SK-N-SH (cell line): ENCODE measurements around the gene CYP11A1. TPM values are rescaled to one million over a fixed set of nuclear protein-coding genes. Genes with fewer than 3 reads are reported as not detected.

Experiments
- CTCF ChIA-PET: fragments of 300-600, 350-600 bp; formaldehyde crosslinking; extraction: SDS; loops from one replicate; lab custom pipeline; 2021; lab: Yijun Ruan, JAX
- POLR2A ChIA-PET: fragments of 350-600 bp; sonication (Branson Sonifier 250); formaldehyde crosslinking; extraction: SDS; loops from one replicate; lab custom pipeline; 2020; ENCODE audit warnings: antibody characterized with exemption, inconsistent platforms; lab: Yijun Ruan, JAX
- DNase-seq: peaks from one replicate; pipeline ENCODE4 v3.0.0; 2012
- H2AFZ ChIP-seq: fragments of 200-600 bp; sonication (generic); 2 replicates; pipeline ENCODE4 v1.8.1; 2016; ENCODE audit warnings: antibody characterized with exemption, mild to moderate bottlenecking, low read depth
- H3F3A ChIP-seq: fragments of 200-600 bp; sonication (generic); replicated peaks from 2 replicates; pipeline ENCODE3; 2016; ENCODE audit warnings: antibody characterized with exemption, mild to moderate bottlenecking; ENCODE audit not compliant: insufficient read depth
- H3K27ac ChIP-seq, 2 experiments: fragments of 200-500 bp in 1 of 2; fragments of 200-600 bp in 1 of 2; sonication (Bioruptor generic) in 1 of 2; sonication (generic), shearing (Covaris generic) in 1 of 2; 2 replicates each; pipeline versions ENCODE4 v1.5.1 to v1.6.1; 2014 to 2016; ENCODE audit warnings: low read depth in 2 of 2, inconsistent platforms in 1 of 2, low read length in 1 of 2, mild to moderate bottlenecking in 1 of 2, mixed read lengths in 1 of 2
- H3K27me3 ChIP-seq: fragments of 200-600 bp; sonication (generic), shearing (Covaris generic); 2 replicates; pipeline ENCODE4 v1.6.1; 2016; ENCODE audit warnings: mixed run types; ENCODE audit not compliant: insufficient read depth
- H3K36me3 ChIP-seq, 2 experiments: fragments of 200-500 bp in 1 of 2; fragments of 200-600 bp in 1 of 2; sonication (Bioruptor generic) in 1 of 2; sonication (generic) in 1 of 2; replicated peaks in 1 of 2; 2 replicates each; pipeline versions ENCODE3 to v1.5.1; 2014 to 2016; ENCODE audit warnings: low read length in 1 of 2, mild to moderate bottlenecking in 1 of 2; ENCODE audit not compliant: insufficient read depth in 2 of 2, control insufficient read depth in 1 of 2
- H3K4me1 ChIP-seq, 2 experiments: fragments of 200-500 bp in 1 of 2; fragments of 200-600 bp in 1 of 2; sonication (Bioruptor generic) in 1 of 2; sonication (generic), shearing (Covaris generic) in 1 of 2; 2 replicates each; pipeline versions ENCODE4 v1.5.1 to v1.6.1; 2014 to 2016; ENCODE audit warnings: low read depth in 1 of 2, low read length in 1 of 2, mixed run types in 1 of 2; ENCODE audit not compliant: insufficient read depth in 2 of 2, control insufficient read depth in 1 of 2
- H3K4me2 ChIP-seq: fragments of 200-600 bp; sonication (generic), shearing (Covaris generic); 2 replicates; pipeline ENCODE4 v1.6.1; 2017; ENCODE audit warnings: mixed run types
- H3K4me3 ChIP-seq, 2 experiments: fragments of 200-500 bp in 1 of 2; fragments of 200-600 bp in 1 of 2; sonication (Bioruptor generic) in 1 of 2; sonication (generic), shearing (Covaris generic) in 1 of 2; 2 replicates each; pipeline versions ENCODE4 v1.5.1 to v1.8.1; 2014 to 2016; ENCODE audit warnings: low read depth in 2 of 2, inconsistent platforms in 1 of 2, low read length in 1 of 2, mild to moderate bottlenecking in 1 of 2, mixed read lengths in 1 of 2, moderate library complexity in 1 of 2
- H3K79me2 ChIP-seq: fragments of 200-600 bp; sonication (generic); 2 replicates; pipeline ENCODE4 v1.8.1; 2017; ENCODE audit warnings: mild to moderate bottlenecking; ENCODE audit not compliant: insufficient read depth
- H3K9ac ChIP-seq: fragments of 200-600 bp; sonication (generic); 2 replicates; pipeline ENCODE4 v1.6.1; 2017; ENCODE audit warnings: mixed run types
- H3K9me2 ChIP-seq: fragments of 200-600 bp; sonication (generic); 2 replicates; pipeline ENCODE4 v1.6.1; 2017; ENCODE audit warnings: mixed run types
- H3K9me3 ChIP-seq: fragments of 200-600 bp; sonication (generic); 2 replicates; pipeline ENCODE4 v1.6.1; 2017; ENCODE audit warnings: mixed run types, mild to moderate bottlenecking, moderate library complexity
- H4K20me1 ChIP-seq: fragments of 200-600 bp; sonication (generic); 2 replicates; pipeline ENCODE4 v1.6.1; 2017; ENCODE audit warnings: mild to moderate bottlenecking, mixed run types; ENCODE audit not compliant: insufficient read depth
- FOXJ3 ChIP-seq: sonication (generic); formaldehyde crosslinking; IDR thresholded peaks from 2 replicates; pipeline ENCODE4 v1.5.1; 2020; ENCODE audit warnings: mild to moderate bottlenecking, missing genetic modification reagents
- JUND ChIP-seq: IDR thresholded peaks from 2 replicates; pipeline ENCODE4 v1.4.0; 2012
- MAX ChIP-seq: IDR thresholded peaks from 2 replicates; pipeline ENCODE4 v1.4.0; 2012; ENCODE audit warnings: low read depth
- MEF2A ChIP-seq: IDR thresholded peaks from 2 replicates; pipeline ENCODE4 v1.4.0; 2012; ENCODE audit warnings: low read depth, borderline replicate concordance
- NRF1 ChIP-seq: IDR thresholded peaks from 2 replicates; pipeline ENCODE4 v1.6.1; 2012; ENCODE audit warnings: low read depth, mild to moderate bottlenecking, low read length
- RCOR1 ChIP-seq: fragments of 150-350 bp; IDR thresholded peaks from 2 replicates; pipeline ENCODE4 v1.6.1; 2017; ENCODE audit warnings: antibody characterized with exemption, low read length
- REST ChIP-seq: IDR thresholded peaks from 2 replicates; pipeline ENCODE4 v1.6.1; 2012; ENCODE audit warnings: mild to moderate bottlenecking, low read depth, low read length, moderate library complexity
- USF1 ChIP-seq: IDR thresholded peaks from 2 replicates; pipeline ENCODE4 v1.4.0; 2012; ENCODE audit warnings: low read depth, borderline replicate concordance
- USF2 ChIP-seq: fragments of 150-350 bp; IDR thresholded peaks from 2 replicates; pipeline ENCODE4 v1.6.1; 2017; ENCODE audit warnings: antibody characterized with exemption, low read length, low read depth, borderline replicate concordance
- YY1 ChIP-seq: IDR thresholded peaks from 2 replicates; pipeline ENCODE4 v1.4.0; 2012; ENCODE audit warnings: low read depth, mild to moderate bottlenecking
- ZBTB33 ChIP-seq: IDR thresholded peaks from 2 replicates; pipeline ENCODE4 v1.4.0; 2012; ENCODE audit warnings: low read depth, borderline replicate concordance
- whole genome bisulfite sequencing: methylation state at CpG from one replicate; pipeline ENCODE4 v1.1.6; 2017; ENCODE audit warnings: low lambda C conversion rate; 5-methylcytosine and 5-hydroxymethylcytosine counted together
- polyA plus RNA-seq, 3 experiments: library from polyadenylated mRNA; depleted of rRNA; stranded (reverse); fragments of >200 nt; gene quantifications; 2 replicates each; pipeline ENCODE4 v1.2.3, GENCODE V29; 2012

CYP11A1 gene
- polyA plus RNA-seq, 1 of the 3 experiments (the other 2 are of a cell fraction): 0.08 TPM

GRCh38 chr15:74347757-74348250, 19.6 kb downstream of the CYP11A1 start:
- CTCF ChIA-PET: interaction anchor here (0.7 to 2.2 kb wide), 3 partner anchors 25 to 27 kb away, joined by 3 to 7 read pairs (median 3); no protein-coding TSS in a partner anchor

More at GRCh38 chr15:74347757-74348250, 19.6 kb downstream of the CYP11A1 start:
- no peak for DNase-seq
- Histone ChIP-seq H2AFZ (no peak overlapping the region), H3K36me3 (no peaks in the 10 kb centered on the region), H3K4me3 (no peak overlapping the region), H3K9me2 (no peaks in the 10 kb centered on the region), H3K27me3 (peaks cover 6% of the 10 kb centered on the region; the same call in 1 of the 2 replicates), H4K20me1 (no peaks in the 10 kb centered on the region), H3K9ac (no peak overlapping the region), H3F3A (no peaks in the 10 kb centered on the region), H3K79me2 (no peaks in the 10 kb centered on the region), H3K9me3 (no peaks in the 10 kb centered on the region), H3K27ac (no peak overlapping the region), H3K4me1 (no peaks in the 10 kb centered on the region), H3K4me2 (no peak overlapping the region)
- TF ChIP-seq FOXJ3 (no peak), YY1 (no peak), MAX (no peak), NRF1 (no peak), ZBTB33 (no peak), MEF2A (no peak), USF1 (no peak), USF2 (no peak), REST (no peak), JUND (no peak), RCOR1 (no peak)
- 83% methylated on average over 12 of the region's 13 CpGs for WGBS
- POLR2A ChIA-PET: no interaction called here
